Transverse colon (tissue), 4 donors: Measurements from ENCODE around the gene REEP5. TPM values are rescaled to one million over a fixed set of nuclear protein-coding genes. Genes with fewer than 3 reads are reported as not detected.
"Not testable (repeated sequence)": the region's sequence is repeated elsewhere in the genome, so short reads cannot be mapped to it uniquely, and the experiment has no call there.

Experiments used
- DNase-seq: peaks from one replicate; pipeline ENCODE4 v3.0.0-alpha.2; 2019
- H3K27ac ChIP-seq, 4 donors: fragments of 200-600 bp; sonication (generic); 2 replicates each; pipeline ENCODE4 v1.5.1; 2016 to 2018; ENCODE audit warnings: inconsistent platforms in 4 of 4
- H3K27me3 ChIP-seq: fragments of 200-600 bp; sonication (generic); 2 replicates; pipeline ENCODE4 v1.5.1; 2017; ENCODE audit warnings: inconsistent platforms
- H3K36me3 ChIP-seq, 4 donors: fragments of 200-600 bp; sonication (generic); 2 replicates each; pipeline ENCODE4 v1.5.1; 2017 to 2019; ENCODE audit warnings: inconsistent platforms in 4 of 4
- H3K4me1 ChIP-seq, 4 donors: fragments of 200-600 bp; sonication (generic); 2 replicates each; pipeline ENCODE4 v1.5.1; 2017 to 2020; ENCODE audit warnings: inconsistent platforms in 4 of 4
- H3K4me3 ChIP-seq, 4 donors: fragments of 200-600 bp; sonication (generic); 1 replicate in 1 of 4; 2 replicates in 3 of 4; pipeline versions ENCODE4 v1.5.1 to v1.6.1; 2017 to 2019; ENCODE audit warnings: inconsistent platforms in 4 of 4
- H3K9me3 ChIP-seq, 2 donors: fragments of 200-600 bp; sonication (generic); 2 replicates each; pipeline ENCODE4 v1.5.1; 2017 to 2019; ENCODE audit warnings: inconsistent platforms in 2 of 2
- CTCF ChIP-seq, 5 experiments: fragments of 200-600 bp in 3 of 5; fragments of 450-650 bp in 2 of 5; sonication (generic) in 3 of 5; IDR thresholded peaks; 1 replicate in 2 of 5; 2 replicates in 3 of 5; pipeline ENCODE4 v1.5.1; 2016 to 2017; ENCODE audit warnings: antibody characterized with exemption in 5 of 5, inconsistent platforms in 3 of 5, mild to moderate bottlenecking in 2 of 5, moderate library complexity in 1 of 5
- EP300 ChIP-seq: sonication (generic); formaldehyde crosslinking; IDR thresholded peaks from one replicate; pipeline ENCODE4 v1.6.1; 2017; ENCODE audit warnings: antibody characterized with exemption, low read depth
- POLR2A ChIP-seq: fragments of 450-650 bp; IDR thresholded peaks from one replicate; pipeline ENCODE4 v1.6.1; 2016; ENCODE audit warnings: antibody characterized with exemption, mild to moderate bottlenecking, moderate library complexity
- POLR2AphosphoS5 ChIP-seq, 3 donors: sonication (generic); formaldehyde crosslinking; IDR thresholded peaks; one replicate each; pipeline ENCODE4 v1.6.1; 2016; ENCODE audit warnings: antibody characterized with exemption in 3 of 3
- WGBS, 2 donors: methylation state at CpG; one replicate each; pipeline ENCODE4 v1.1.5; 2018; ENCODE audit warnings: low coverage in 1 of 2; 5-methylcytosine and 5-hydroxymethylcytosine counted together
- in situ Hi-C, 4 donors: fragments of 200-750 bp; cut with MboI; loops; one replicate each; pipeline versions ENCODE4 v1.15.0 to v1.15.1; 2017; ENCODE audit warnings: low sequenced_read_pairs in 3 of 4, low pct_ligation_motif_present in 1 of 4, low pct_unique_long_range_greater_than_20kb in 1 of 4
- intact Hi-C: fragments of 100-400 bp; cut with DNase I; formaldehyde crosslinking; loops from one replicate; pipeline ENCODE4 v1.15.1; 2023; ENCODE audit warnings: low total_unique reads
- total RNA-seq, 4 donors: library from RNA; depleted of rRNA; stranded (reverse); fragments of >200 nt; gene quantifications; one replicate each; pipeline ENCODE4 v1.1.0, GENCODE V29; 2016

The REEP5 gene
- total RNA-seq, 4 donors from 2014 or later: 15.7 to 63.5 (median 56.4) TPM

GRCh38 chr5:112960315-112960714, 38.3 kb upstream of the REEP5 start:
- no peaks in the 10 kb centered on the region for H3K9me3 ChIP-seq
- no peak overlapping the region for H3K4me3 ChIP-seq
- intact Hi-C loops (no loop called here), in situ Hi-C loops (no loop called here)
- no peak for DNase-seq
- no peaks in the 10 kb centered on the region for H3K27me3 ChIP-seq
- H3K4me1 ChIP-seq: peaks cover 0 to 18% (median 9%) of the 10 kb centered on the region in 4 donors
- H3K27ac ChIP-seq: no peak overlapping the region
- WGBS, 2 donors: 60 to 93% methylated on average over 1 of the region's 1 CpG
- TF ChIP-seq EP300 (no peak), POLR2AphosphoS5 (IDR thresholded peaks at IDR 0.05) (no peak), CTCF (IDR thresholded peaks at IDR 0.05) (no peak), POLR2A (no peak)
- no peaks in the 10 kb centered on the region for H3K36me3 ChIP-seq

- H3K4me1 ChIP-seq: peaks cover 0 to 18% (median 9%) of the 10 kb centered on the region in 4 donors
- H3K36me3 ChIP-seq, H3K27me3 ChIP-seq, H3K27ac ChIP-seq, intact Hi-C loops, H3K9me3 ChIP-seq, DNase-seq, H3K4me3 ChIP-seq, in situ Hi-C loops: not testable (repeated sequence)
- WGBS, 2 donors: 90 to 94% methylated on average over 2 to 8 of the region's 8 CpGs
Observed at GRCh38 chr5:112959872-112960271, 37.8 kb upstream of the REEP5 start.

- Histone ChIP-seq H3K36me3 (no peaks in the 10 kb centered on the region), H3K4me3 (no peak overlapping the region), H3K9me3 (no peaks in the 10 kb centered on the region), H3K27ac (peak overlapping the region; percentile 12 to 39 (median 34)), H3K4me1 (peaks cover 0 to 18% (median 9%) of the 10 kb centered on the region in 4 donors), H3K27me3 (no peaks in the 10 kb centered on the region)
- peak; percentile 29 for DNase-seq
- in situ Hi-C loops: no loop called here
- 37 to 41% methylated on average over 5 of the region's 5 CpGs for WGBS, 2 donors
- no peak for TF ChIP-seq POLR2AphosphoS5 (IDR thresholded peaks at IDR 0.05)
- TF ChIP-seq EP300: no peak
- no peak for TF ChIP-seq POLR2A
- no peak for TF ChIP-seq CTCF (IDR thresholded peaks at IDR 0.05)
- intact Hi-C loops: no loop called here
Observed at GRCh38 chr5:112958093-112959088, 36.4 kb upstream of the REEP5 start.

GRCh38 chr5:112957036-112957808, 35.2 kb upstream of the REEP5 start:
- intact Hi-C loops: no loop called here

More at GRCh38 chr5:112957036-112957808, 35.2 kb upstream of the REEP5 start:
- Histone ChIP-seq H3K36me3 (no peaks in the 10 kb centered on the region), H3K4me1 (peaks cover 0 to 18% (median 9%) of the 10 kb centered on the region in 4 donors), H3K27me3 (no peaks in the 10 kb centered on the region), H3K9me3 (no peaks in the 10 kb centered on the region), H3K4me3 (no peak overlapping the region), H3K27ac (no peak overlapping the region)
- in situ Hi-C loops: no loop called here
- DNase-seq: no peak
- 76 to 84% methylated on average over 2 of the region's 2 CpGs for WGBS, 2 donors
- TF ChIP-seq POLR2AphosphoS5 (IDR thresholded peaks at IDR 0.05) (no peak), EP300 (no peak), POLR2A (no peak), CTCF (IDR thresholded peaks at IDR 0.05) (no peak)
